BJ (cell line): ENCODE results near the gene RIOX2. TPM values are rescaled to one million over a fixed set of nuclear protein-coding genes. Genes with fewer than 3 reads are reported as not detected.

Source experiments
- CTCF ChIA-PET: fragments of 350-600 bp; formaldehyde crosslinking; extraction: SDS; loops from one replicate; lab custom pipeline; 2021; ENCODE audit warnings: antibody characterized with exemption, inconsistent platforms; lab: Yijun Ruan, JAX
- POLR2A ChIA-PET: fragments of 300-600 bp; sonication (Branson Sonifier 250); formaldehyde crosslinking; extraction: SDS; loops from one replicate; lab custom pipeline; 2021; ENCODE audit warnings: antibody characterized with exemption; lab: Charles Lee
- DNase-seq: peaks from one replicate; pipeline ENCODE4 v3.0.0-alpha.2; 2011; ENCODE audit warnings: low read depth
- H3K27me3 ChIP-seq: 2 replicates; pipeline ENCODE4 v1.6.0; 2011; ENCODE audit warnings: low read length; ENCODE audit not compliant: control insufficient read depth, insufficient read depth
- H3K36me3 ChIP-seq: 2 replicates; pipeline ENCODE4 v1.5.1; 2011; ENCODE audit warnings: low read length; ENCODE audit not compliant: control insufficient read depth, insufficient read depth
- H3K4me3 ChIP-seq: 2 replicates; pipeline ENCODE4 v1.5.1; 2011; ENCODE audit warnings: low read depth, mild to moderate bottlenecking, control low read depth, low read length
- CTCF ChIP-seq: IDR thresholded peaks from 2 replicates; pipeline ENCODE4 v1.5.1; 2011; ENCODE audit warnings: low read depth, mild to moderate bottlenecking, control low read depth, inconsistent platforms, low read length, moderate library complexity; ENCODE audit not compliant: insufficient read depth
- polyA plus RNA-seq: library from polyadenylated mRNA; depleted of rRNA; stranded (reverse); fragments of >200 nt; gene quantifications from 2 replicates; pipeline ENCODE4 v1.2.3, GENCODE V29; 2011

Gene RIOX2
- polyA plus RNA-seq, 1 experiment = 19.6 TPM

DNA sequence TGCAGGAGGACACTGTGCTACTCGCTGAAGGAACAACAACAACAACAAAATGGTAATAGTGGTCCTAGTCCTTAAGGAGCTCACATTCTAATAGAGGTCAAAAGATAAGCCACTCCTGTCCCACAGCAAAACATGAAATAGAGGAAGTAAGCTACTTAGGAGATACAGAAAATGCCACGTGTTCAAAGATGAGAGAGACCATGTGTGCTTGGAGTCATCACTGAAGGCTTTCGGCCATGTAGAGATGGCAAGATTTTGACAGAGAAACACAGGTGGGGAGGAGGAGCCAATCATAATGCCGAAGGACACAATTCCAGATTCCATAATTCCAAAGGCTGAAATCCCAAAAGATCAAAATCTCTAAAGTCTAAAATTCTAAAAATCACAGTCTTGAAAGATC is 24.8 kb upstream of the RIOX2 start:
- POLR2A ChIA-PET = no interaction called here
- no peak overlapping the region for H3K4me3 ChIP-seq
- H3K36me3 ChIP-seq = no peaks in the 10 kb centered on the region
- no peak for DNase-seq
- no peak for TF ChIP-seq CTCF
- H3K27me3 ChIP-seq = no peaks in the 10 kb centered on the region
- CTCF ChIA-PET = no interaction called here

DNA sequence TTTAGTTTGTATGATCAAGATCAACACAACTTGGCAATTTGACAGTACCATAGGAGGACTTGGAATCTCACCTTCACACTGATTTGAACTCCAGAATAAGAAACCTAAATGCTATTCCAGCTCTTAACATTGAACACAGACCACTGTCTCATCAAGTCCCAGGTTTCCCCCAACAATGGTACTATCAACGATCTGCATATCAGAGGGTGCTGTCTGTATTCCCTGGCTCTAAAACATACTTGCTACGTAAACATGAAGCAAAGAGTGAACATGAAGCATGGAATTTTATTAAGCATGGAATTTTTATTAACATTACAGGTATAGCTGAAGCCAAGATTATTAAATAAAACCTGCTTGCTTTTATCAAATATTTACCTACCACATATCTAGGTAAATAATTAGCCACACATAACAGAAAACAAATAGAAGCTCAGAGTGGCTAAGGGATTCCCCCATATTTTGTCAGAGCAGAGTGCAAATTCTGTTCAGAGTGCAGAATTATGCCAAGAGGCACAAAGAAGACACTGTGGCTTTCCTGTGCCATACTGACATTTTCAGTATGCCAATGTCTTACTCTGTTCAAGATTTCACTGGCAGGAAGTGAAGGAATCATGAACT is 22.2 kb upstream of the RIOX2 start:
- Histone ChIP-seq H3K4me3 (no peak overlapping the region), H3K27me3 (no peaks in the 10 kb centered on the region), H3K36me3 (no peaks in the 10 kb centered on the region)
- no peak for TF ChIP-seq CTCF
- ChIA-PET POLR2A (no interaction called here), CTCF (interaction anchor here (1.1 kb wide), 1 partner anchor 65 kb away, joined by 5 read pairs; no protein-coding TSS in a partner anchor)
- no peak for DNase-seq

DNA sequence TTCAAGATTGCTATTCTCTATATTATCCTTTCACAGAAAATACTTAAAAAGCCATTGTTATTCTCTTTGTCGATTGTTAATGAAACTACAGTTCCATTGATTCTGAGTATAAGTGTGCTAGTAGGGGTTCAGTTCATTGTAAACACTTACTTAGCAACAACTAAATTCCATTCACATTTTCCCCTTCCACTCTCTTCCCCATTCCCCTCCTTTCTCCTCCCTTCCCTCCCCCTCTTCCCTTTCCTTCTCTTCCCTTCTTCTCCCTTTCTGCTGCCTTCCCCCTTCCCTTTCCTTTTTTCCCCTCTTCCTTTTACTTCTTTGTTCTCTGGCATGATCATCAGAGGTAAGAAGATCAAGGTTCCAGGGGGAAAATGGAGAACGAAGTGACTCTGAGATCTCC is 21.3 kb upstream of the RIOX2 start:
- ChIA-PET CTCF (no interaction called here), POLR2A (no interaction called here)
- no peak for DNase-seq
- TF ChIP-seq CTCF = no peak
- Histone ChIP-seq H3K36me3 (no peaks in the 10 kb centered on the region), H3K27me3 (no peaks in the 10 kb centered on the region), H3K4me3 (no peak overlapping the region)

DNA sequence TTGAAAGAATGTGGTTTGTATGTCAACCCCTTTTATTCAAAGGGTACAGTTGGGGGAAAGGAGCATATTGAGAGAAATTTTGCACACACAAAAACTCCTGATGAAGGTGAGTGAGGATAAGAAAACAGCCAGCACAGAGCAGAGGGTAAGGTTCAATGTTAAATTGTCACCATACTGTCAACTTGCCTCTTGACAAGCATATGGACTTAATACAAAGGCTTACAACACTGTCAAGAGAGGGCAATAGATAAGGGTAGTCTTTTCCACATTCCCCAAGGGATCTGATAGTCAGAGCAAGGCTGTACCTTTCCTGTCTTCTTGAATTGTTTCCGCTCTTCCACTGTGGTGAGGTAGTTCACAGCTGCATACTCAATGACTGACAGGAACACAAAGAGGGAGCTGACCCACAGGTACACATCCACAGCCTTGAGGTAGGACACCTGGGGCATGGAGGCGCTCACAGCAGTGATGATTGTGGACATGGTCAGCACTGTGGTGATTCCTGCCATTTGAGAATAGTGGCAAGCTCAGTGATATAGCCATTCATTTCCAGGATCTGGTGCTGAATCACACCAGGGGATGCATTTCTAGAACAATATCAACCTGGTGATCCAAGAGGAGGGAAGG is 20.4 kb upstream of the RIOX2 start:
- Histone ChIP-seq H3K4me3 (no peak overlapping the region), H3K36me3 (no peaks in the 10 kb centered on the region), H3K27me3 (no peaks in the 10 kb centered on the region)
- no peak for TF ChIP-seq CTCF
- POLR2A ChIA-PET = no interaction called here
- CTCF ChIA-PET = no interaction called here
- DNase-seq = no peak

- POLR2A ChIA-PET = no interaction called here
- no peaks in the 10 kb centered on the region for H3K36me3 ChIP-seq
- no peak for TF ChIP-seq CTCF
- CTCF ChIA-PET = no interaction called here
- no peak for DNase-seq
- H3K4me3 ChIP-seq = no peak overlapping the region
- no peaks in the 10 kb centered on the region for H3K27me3 ChIP-seq
Observed at GRCh38 chr3:97991293-97991682, 19.1 kb upstream of the RIOX2 start.
